Astrocyte of the hippocampus (primary cell): ENCODE results near the gene APC.
A peak's percentile ranks its signal among the peaks of the same experiment; 100 is the strongest.

ENCODE experiments used
- DNase-seq: peaks from one replicate; pipeline ENCODE4 v3.0.0; 2011; ENCODE audit warnings: low read depth, low spot score

Gene APC

DNA sequence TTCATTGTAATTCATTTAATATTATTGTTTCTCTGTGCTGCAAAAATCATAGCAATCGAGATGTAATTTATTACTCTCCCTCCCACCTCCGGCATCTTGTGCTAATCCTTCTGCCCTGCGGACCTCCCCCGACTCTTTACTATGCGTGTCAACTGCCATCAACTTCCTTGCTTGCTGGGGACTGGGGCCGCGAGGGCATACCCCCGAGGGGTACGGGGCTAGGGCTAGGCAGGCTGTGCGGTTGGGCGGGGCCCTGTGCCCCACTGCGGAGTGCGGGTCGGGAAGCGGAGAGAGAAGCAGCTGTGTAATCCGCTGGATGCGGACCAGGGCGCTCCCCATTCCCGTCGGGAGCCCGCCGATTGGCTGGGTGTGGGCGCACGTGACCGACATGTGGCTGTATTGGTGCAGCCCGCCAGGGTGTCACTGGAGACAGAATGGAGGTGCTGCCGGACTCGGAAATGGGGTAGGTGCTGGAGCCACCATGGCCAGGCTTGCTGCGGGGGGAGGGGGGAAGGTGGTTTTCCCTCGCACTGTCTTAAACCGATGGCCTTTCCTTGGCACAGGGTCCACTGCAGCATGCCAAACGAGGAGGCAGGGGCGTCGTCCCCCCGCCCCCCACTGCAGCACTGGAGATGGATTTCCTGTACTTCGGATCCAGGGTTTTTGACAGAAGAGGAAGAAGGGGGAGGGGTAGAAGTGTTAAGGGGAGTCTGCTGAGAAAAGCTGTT lies at the start of gene APC:
Gene APC, plus strand, starts transcription at position 423 of the 728 bp plus-strand sequence. CDS start 17,006 bp downstream, outside the sequence.
- peak; percentile 96 for DNase-seq

DNA sequence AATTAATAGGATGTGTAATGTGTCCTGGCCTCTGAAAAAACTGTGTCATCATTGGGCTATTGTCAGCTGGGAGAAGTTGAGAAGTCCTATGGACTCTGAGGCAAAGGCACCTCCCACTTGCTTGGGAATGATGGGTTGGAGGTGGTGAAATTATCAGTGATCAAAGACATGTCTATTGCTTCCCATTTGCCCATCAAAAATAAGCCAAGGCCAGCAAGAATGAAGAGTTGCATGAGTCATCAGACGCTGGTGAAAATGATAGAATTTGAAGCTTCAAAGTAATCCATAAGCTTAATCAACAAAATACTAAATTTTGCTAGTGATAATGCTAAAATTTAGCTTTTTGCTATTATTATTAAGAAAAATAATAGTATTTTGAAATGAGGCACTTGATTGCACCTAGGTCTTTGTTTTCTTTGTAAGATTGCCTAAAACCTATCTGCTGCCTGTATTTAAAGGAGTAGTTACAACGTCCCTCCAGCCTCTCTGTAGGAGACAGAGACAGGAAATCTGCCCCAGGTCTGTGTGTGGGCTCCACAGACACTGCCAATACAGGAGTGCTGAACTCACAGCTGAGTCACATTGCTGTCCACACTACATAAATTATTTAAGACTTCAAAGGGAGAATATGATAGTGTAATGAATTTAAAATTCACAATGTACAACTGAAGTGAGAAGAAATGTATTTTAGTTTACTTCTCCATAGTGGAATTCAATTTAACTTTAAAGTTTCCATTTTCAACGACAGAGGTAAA lies 48.4 kb upstream of the APC start:
- peak; percentile 31 for DNase-seq

DNA sequence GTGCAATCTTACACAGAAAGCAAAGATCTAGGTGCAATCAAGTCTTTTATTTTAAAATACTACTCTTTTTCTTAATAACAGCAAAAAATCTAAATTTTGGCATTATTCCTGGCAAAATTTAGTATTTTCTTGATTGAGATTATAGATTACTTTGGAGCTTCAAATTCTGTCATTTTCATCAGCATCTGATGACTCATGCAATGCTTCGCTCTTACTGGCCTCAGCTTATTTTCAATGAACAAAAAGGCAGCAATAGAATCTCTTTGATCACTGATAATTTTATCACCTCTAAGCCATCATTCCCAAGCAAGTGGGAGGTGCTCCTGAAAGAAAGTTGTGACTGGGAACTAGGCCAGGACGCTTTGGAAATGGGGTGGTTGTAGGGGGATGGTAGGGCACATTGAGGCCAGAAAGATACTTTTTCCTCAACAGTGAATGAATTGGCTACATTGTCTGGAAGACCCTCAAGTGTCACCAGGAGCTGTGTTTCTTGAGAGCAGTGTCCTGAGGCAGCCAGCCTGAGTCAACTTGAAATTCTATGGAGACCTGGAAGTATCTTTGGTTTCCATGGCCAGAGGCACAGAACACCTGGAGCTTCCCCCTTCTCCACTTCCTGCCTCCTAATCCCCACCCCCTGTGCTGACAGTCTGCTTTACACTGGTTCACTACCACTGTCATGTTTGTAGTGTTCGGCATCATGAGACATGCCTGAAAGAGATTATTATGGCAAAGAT lies 46.9 kb upstream of the APC start:
- no peak for DNase-seq

DNA sequence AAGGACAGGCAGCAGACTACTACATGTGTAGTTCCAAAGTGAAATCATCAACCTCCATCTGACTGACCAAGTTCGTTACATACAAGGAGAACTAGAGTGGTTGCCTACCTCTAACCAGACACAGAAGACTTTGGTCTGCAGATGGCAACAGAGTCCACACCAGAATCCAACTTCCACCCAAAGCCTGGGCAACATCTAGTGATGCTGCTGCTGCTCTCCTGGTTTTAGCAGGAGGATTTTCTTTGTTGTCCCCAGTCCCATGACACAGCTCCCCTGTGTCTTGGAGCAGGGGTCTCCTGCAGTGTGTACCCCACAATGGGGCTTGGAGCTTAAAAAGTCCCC lies 46.4 kb upstream of the APC start:
- DNase-seq = no peak

DNA sequence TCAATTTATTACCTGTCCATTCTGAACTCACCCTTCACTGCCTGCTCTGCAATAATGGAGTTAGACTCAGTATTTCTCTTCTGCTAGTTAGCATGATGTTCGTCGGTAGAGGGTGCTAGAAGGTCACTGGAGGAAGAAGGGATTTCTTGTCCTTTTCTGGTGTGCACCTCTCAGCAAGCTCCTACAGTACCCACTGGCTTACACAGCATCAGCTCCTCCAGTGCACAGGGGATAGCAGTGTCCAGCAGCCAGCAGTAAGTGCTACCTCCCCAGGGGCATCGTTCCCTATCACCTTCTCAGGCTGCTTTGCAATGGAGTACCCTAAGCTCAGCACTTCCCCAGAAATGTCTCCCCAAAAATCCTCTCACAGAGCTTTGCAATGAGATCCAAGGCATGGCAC lies 45.9 kb upstream of the APC start:
- no peak for DNase-seq

DNA sequence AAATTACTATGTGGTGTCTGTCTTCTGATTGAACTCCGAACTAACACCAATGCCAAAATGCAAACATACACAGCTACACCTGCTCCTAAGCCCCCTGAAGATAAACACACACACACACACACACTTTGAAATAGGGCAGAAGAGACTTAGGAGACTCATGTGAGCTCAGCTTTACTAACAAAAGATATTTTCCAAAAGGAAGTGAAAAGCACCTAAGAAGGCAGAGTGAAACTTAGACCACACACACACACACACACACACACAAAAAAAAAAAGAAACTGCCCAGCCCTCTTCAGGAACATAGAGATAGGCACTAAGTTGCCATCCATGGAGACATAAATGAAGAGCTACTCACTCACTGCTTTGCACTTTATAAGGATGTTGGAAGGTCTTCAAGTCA lies 45.2 kb upstream of the APC start:
- DNase-seq = no peak

DNA sequence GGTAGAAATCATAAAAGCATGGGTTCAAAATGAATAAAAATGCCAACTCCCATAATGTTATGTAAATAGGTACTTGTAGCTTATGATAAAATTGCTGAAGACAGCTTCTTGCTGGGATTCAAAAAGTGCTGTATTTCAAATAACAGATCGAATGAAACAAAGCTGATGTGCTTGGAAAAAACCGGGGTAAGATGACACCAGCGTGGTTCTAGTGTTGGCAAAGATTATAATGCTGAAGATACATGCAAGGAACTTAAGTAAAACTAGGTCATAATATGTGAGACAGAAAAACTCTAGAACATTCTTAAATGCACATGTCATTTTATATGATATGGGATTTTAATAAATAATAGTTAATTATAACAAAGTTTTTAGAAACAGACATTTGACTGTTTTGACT lies 44.4 kb upstream of the APC start:
- no peak for DNase-seq

DNA sequence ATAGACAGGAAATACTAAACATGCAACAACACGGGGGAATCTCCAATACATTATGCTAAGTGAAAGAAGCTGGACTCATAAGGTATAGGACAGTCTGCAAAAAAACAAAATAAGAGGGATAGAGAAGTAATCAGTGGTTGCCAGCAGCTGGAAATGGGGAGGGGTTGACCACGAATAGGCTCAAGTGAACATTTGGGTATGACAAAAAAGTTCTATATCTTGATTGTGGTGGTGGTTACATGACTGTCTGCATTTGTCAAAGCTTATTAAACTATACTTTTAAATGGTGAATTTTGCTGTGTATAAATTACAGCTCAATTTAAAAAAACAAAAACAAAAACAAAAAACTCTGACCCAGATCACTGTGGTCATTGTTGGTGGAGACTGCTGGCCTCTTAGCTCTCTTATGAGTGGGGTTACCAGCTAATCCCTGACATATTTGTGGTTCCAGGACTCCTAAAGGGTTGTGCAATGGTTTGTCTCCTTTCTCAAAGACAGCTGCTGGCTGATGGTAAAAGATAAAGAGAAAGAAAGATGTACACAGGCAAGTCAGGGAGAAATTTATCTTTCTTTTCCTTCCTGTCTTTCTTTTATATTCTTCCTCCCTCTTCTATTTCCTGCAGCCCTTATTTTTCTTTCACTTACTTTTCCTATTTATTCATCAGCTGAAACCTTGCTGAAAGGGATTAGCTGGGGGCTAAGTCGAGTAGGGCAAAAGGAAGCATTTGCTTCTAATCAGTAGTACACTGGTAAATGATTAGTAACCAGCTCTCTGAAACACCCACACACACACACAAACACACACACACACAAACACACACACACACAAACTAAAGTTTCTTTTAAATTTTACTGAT lies 42.6 kb upstream of the APC start:
- DNase-seq = peak; percentile 60

DNA sequence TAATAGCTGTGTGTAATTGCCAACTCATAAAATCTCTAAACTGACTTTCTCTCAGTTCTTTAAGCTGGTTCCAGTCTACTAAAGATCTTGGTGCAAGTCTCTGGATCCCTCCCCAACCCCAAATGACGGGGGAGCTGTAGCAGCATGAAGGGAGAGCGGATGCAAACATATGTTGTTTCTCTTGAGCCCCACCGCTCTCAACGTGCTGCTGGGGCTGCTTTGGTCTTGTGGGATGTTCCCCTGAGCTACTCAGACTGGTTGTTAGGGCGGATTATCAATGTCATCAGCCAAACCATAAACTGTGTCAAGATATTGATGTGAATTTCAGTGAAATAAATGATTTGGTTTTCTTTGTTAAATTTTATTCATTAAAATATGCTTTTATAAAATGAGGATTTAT lies 40.9 kb upstream of the APC start:
- no peak for DNase-seq

DNA sequence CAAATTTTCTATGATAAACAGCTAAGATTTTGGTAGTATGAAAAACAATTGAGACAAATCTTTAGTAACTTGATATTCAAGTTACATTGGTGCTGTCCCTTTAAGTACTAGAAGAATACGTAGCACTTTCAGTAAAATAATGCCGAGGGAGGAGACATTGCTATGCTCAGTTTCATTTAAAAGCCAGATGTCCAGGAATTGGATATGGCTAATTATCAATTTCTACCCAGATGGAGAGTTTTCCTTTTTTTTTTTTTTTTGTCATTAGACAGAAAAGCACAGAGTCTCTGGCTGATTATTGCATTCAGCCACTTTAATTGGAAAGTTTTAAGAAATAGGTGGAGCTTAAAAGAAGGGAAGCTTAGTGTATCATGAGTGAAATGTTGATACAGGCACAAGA lies 40.4 kb upstream of the APC start:
- DNase-seq = no peak

DNA sequence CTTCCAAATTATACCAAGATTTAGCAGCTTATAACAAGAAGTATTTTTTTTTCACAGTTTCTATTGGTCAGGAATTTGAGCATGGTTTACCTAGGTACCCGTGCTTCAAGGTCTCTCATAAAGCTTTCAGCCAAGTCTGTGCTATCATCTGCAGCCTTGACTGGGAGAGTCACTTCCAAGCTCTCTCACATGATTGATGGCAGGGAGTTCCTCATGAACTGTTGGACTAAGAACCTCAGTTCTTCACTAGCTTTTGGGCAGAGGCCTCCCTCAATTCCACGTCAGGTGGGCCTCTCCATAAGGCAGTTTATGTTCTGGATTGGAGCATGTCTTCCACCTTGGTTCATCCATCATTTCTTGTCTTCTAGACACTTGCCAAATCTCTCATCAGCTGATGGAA lies 39.9 kb upstream of the APC start:
- no peak for DNase-seq

DNA sequence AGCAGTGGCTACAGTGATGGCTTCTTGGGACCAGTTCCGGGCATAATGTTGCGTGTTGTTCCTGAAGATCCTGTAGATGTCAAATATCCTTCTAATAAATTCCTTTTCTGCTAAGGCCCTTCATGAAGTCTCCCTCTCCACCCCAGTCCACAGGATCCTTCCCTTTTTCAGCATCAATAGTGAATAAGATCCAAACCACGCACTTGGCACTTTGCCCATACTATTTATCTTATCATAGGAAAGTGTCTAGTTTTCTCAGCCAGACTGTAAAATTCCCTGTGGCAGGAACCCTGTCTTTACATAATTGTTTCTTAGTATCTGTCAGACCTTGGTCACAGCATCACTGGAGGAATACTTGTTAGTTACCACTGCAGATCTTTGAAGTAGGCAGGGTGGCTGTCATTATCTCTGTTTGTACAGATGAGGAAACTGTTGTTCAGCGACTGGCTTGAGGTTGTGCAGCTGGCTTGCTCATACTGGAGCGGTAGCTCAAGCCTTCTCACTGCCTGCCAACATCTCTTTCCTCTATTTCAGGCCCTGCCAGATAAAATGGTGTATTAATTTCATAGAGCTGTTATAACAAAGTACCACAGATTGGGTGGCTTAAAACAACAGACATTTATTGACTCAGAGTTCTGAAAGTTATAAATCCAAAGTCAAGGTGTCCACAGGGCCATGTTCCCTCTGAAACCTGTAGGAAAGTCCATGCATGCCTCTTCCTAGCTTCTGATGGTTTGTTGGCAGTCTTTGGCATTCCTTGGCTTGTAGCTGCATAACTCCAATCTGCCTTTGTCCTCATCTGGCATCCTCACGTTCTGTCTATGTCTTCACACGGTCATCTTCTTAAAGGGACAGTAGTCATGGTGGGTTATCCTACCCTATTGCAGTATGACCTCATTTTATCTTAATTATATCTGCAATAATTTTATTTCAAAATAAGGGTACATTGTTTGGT lies 33.5 kb upstream of the APC start:
- peak; percentile 62 for DNase-seq

DNA sequence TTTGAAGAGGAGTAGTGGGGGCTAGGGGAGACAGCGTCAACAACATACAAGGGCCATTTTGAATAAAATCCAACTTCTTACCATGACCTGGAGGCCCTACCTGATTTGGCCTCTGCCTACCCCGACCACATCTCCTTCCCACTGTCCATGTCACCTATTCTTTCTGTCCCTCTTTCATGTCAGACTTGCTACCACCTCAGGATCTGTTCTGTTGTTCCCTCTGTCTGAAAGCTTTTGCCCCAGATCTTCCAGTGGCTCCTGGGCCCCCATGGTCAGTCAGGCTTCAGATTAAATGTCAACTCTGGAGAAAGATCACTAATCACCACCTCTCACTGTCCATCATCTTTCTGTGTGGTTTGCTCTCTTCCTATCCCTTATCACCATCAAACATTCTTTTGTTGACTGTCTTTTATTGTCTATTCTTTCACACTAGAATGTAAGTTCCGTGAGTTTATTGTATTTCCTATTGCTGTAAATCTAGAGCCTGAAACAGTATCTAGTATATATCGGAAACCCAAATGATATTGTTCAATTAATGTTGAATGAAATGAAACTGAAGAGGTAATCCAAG lies 31.2 kb upstream of the APC start:
- no peak for DNase-seq

DNA sequence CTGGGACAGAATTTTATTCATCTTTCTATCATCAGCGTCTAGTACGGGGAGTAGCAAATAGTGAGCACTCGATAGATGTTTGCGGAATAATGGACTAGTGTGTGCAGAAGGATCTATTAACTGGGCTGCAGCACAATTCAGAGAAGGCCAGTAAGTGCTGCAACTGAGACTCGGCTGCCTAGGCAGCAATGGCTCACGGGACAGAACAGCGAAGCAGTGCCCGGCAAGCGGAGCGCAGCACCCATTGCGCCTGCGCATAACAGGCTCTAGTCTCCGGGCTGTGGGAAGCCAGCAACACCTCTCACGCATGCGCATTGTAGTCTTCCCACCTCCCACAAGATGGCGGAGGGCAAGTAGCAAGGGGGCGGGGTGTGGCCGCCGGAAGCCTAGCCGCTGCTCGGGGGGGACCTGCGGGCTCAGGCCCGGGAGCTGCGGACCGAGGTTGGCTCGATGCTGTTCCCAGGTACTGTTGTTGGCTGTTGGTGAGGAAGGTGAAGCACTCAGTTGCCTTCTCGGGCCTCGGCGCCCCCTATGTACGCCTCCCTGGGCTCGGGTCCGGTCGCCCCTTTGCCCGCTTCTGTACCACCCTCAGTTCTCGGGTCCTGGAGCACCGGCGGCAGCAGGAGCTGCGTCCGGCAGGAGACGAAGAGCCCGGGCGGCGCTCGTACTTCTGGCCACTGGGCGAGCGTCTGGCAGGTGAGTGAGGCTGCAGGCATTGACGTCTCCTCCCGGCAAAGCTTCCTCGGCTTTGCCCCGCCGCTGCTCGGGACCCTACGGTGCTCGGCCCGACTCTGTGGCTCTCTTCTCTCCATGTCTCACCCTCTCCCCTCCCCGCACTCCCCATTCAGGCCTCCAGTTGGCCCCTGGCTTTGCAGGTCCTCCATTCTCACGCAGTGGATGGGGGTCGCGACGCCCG lies 30.2 kb upstream of the APC start:
- peak; percentile 99 for DNase-seq

DNA sequence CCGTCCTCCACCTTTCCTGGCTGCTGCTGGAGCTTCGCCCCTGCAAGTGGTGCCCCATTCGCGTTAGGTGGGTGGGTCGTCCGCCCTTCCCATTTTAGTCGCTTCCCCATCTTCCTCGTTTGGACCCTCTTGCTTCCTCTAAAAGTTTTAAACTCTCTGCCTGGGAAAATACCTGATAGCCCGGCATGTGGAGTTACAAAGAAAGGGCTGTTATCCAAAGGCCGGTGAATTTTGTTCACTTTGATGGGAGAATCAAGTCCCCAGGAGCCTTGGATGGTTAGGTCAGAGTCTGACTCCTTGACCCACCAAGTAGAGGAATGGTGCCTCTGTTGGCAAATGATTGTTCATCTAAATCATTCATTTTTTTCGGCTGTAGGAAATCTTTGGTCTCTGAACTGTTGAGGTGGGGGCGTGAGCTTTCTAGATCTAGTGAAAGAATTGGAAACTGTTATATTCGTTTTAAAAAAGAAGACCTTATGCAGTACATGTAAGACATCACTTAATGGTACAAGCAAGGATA lies 29.5 kb upstream of the APC start:
- DNase-seq = no peak

DNA sequence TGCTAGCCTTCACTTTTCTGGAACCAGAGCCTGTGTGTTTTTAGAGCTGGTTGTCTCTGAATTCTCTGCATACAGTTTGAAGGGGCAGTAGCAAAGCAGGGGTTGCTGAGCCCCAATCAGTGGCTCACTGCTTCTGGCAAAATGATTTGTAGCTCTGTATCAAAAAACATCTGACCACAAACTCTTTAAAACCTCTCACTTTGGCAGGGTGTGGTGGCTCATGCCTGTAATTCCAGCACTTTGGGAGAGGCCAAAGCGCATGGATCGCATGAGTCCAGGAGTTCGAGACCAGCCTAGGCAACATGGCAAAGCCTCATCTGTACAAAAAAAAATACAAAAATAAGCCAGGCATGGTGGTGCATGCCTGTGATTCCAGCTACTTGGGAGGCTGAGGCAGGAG lies 28.3 kb upstream of the APC start:
- DNase-seq = peak; percentile 51

DNA sequence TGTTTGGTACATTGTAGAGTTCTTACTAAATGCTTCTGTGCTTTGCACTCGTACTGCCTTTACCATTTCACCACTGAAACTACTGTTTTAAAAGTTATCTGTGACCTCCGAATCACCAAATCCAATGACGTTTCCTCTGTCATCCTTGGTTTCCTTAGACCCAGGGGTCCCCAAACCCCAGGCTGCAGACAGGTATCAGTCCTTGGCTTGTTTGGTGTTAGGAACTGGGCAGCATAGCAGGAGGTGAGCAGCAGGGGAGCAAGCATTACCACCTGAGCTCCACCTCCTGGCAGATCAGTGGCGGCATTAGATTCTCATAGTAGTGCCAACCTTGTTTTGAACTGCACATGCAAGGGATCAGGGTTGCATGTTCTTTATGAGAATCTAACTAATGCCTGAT lies 26.8 kb upstream of the APC start:
- DNase-seq = no peak

DNA sequence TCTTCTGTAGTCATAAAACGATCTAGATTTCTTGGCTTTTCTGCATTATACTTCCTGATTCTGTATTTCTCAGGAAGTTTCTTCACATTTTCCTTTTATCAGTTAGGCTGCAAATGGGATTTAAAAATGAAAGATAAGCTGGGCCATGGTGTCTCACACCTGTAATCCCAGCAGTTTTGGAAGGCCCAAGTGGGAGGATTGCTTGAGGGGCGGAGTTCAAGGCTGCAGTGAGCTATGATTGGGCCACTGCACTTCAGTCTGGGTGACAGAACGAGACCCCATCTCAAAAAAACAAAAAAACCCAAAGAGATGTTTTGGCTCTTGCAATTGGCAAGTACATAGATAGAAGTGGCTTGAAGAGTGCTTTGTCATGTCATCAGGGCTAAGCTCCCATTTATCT lies 26.2 kb upstream of the APC start:
- no peak for DNase-seq

DNA sequence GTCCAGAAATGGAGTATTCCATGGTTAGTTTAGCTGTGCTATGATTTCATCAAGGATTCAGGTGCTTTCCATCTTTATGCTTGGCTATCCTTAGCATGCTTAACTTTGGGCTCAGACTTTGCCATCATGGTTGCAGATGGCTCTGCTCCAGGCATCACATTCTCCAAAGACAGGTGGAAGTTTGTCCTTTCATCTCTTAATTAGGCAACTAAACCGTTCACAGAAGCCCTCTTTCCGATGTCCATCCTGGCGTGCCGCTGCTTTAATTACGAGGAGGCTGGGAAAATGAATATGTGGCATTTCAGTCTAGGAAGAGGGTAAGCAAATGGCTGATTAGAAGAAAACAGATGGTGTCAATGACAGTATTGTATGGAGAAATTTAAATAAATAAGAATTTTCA lies 24.5 kb upstream of the APC start:
- DNase-seq = no peak
